HG03378 (cell line): ENCODE measurements around the gene PARD3B.

Experiments
- ATAC-seq: cut with Tn5 transposase; IDR thresholded peaks from one replicate; pipeline ENCODE4 v1.9.1; 2021; ENCODE audit warnings: mild to moderate bottlenecking, moderate library complexity; ENCODE audit not compliant: unreplicated experiment

The PARD3B gene

GRCh38 chr2:204917089-204917701, 371.9 kb downstream of the PARD3B start:
- ATAC-seq: no peak

GRCh38 chr2:204920776-204921175, 375.5 kb downstream of the PARD3B start:
- ATAC-seq: no peak

GRCh38 chr2:204923957-204924356, 378.7 kb downstream of the PARD3B start:
- ATAC-seq: no peak

GRCh38 chr2:204931562-204931961, 386.3 kb downstream of the PARD3B start:
- no peak for ATAC-seq

DNA sequence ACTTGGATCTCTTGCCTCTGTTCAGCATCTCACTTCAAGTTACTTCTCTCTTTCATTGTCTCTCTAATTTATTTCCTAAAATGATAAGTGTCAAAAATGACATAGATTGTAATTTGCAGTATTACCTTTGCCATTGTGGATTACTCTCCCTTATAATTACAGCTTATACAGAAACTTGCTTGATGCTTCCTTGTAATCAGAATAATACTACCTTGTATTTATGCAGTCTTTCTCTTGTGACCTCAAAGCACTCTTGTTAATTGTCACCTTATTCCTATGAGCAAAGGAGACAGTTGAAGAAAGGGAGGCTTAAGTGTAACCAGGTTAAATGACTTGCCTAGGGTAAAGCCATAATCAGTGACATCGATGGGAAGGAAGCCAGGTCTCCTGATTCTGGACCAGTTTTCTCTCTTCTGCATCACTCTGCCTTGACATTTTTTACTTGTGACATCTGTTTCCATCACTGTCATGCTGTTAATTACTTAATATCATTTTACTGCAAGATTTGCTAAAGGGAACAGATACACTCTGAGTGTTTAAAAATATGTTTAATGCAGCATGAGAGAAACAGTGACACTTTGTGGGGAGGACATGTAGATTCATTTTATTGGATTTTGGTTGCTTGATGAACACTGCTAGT, 388.6 kb downstream of the PARD3B start:
- no peak for ATAC-seq

GRCh38 chr2:204944927-204945326, 399.7 kb downstream of the PARD3B start:
- no peak for ATAC-seq

DNA sequence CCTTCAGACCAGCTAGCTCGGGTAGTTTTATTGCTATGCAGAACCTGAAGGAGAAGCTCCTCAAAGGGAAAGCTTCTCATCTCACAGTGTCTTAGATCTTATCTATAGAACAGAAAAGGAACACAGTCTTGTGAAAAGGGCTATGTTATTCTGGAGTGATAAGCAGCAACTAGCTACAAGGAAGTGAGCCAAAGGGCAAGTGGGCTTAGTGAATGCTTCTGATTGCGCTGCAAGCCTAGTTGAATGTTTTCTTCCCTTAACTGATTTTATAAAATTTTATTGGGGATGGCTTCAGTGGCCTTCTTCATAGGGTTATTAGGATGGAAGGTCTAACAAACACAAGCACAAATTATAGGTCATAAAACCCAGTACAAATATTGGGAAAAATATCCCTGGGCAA, 400.1 kb downstream of the PARD3B start:
- no peak for ATAC-seq

DNA sequence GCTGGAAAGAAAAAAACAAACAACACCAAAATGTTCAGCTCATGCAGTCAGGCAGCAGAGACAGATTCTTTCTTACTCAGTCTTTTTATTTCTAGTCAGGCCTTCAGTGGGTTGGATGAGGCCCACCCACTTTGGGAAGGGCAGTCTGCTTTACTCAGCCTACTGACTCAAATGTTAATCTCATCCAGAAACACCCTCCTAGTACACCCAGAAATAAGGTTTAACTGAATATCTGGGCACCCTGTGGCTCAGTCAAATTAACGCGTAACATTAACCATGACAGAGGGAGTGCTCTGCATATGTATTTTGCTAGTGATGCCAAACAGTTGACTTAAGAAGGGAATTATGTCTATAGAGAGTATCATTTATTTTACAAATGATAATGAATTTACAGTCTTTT, 401.6 kb downstream of the PARD3B start:
- ATAC-seq: no peak

DNA sequence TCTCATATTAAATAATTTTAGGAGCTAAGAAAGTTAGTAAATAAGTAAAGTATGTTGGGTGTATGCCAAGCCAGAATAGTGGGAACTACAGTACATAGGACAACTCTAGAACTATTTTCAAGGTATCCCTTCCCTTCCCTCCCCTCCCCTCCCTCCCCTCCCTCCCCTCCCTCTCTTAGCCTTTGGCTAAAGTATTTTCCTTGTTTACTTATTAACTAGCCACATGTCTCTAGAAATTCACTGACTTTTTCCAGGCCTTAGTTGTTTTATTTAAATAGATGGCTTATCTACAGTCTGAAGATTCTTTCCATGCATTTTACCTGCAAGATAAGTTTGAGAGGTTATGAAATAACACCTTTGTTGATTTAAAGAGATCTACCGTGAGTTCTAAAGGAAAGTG, 402.1 kb downstream of the PARD3B start:
- no peak for ATAC-seq

DNA sequence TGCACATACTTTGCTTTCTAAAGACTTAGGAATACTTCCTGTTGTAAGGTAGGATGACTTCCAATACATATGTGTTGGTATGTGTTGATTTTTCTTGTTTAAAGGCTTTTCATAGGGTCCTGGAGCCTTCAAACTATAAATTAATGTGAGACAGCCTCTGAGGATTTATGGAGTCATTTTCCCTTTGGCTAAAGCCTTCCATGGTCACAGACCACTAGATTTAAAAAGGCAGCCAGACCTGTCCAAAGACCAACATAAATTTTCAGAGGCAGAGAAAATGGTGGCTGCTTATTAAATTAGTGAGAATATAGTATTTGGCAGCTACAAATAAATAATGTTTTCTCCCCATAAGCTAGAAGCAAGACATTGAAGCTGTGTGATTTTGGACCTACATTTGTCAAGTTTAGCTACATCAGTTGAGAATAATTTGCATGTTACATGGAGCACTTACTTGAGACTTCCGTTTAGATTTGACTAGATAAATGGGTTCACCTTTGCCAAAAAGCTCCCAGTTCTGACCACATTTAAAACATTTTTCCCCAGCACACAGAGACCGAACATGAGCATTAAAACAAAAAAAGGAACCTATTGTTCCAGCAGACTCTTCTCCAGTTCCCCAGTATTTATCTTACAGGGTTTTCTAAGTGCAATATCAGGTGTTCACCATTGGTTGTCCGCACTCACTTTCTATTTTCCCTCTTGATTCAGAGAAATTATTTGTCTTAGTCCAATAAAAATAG, 402.9 kb downstream of the PARD3B start:
- no peak for ATAC-seq

DNA sequence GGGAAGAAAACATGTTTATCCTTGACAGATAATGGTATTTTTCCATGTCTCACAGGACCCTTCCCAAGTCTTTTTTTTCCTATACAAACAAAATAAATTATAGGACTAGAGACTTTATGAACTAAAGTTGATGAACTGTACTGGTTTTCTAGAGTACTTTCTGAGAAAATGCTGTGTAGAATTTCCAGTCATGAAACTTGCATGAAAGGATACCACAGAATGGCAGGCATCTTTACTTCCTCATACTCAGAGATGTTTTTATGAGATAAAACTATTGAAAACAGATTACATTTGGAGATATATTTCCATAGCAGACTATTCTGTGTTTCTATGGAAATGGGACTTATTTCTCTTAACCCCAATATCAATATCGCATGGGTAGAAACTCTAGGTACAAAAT, 403.5 kb downstream of the PARD3B start:
- ATAC-seq: no peak

DNA sequence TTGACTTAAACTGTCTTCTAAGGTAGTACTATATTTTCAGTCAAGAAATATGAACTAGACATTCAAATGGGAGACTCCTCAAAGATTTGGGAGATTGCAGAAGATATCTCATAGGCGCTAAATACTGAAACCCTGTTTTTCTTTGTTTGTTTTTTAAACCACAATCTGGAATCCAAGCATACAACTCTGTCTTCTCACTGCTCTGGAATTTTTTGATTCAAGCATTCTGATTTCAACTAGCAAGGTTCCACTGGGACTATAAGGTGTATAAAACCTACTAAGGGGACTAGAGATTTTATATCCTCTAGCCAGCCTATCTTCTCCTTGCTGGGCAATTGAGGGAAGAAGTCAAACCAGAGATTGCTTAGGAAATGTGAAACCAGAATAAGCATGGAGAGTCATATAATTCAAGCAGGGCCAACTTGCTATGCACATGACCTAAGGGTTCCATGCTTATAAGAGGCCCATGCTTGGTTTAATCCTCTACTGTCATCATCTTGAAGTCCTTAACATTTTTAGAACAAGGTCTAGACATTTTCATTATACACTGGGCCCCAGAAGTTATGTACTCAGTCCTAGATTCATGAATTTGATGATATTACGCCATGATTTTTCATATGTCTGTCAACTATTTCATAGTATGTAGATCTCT, 405.5 kb downstream of the PARD3B start:
- no peak for ATAC-seq

GRCh38 chr2:204958371-204958770, 413.1 kb downstream of the PARD3B start:
- no peak for ATAC-seq

- ATAC-seq: no peak
These were observed 419.1 kb downstream of the PARD3B start for GRCh38 chr2:204964414-204964813.

- no peak for ATAC-seq
These were observed 421.0 kb downstream of the PARD3B start for GRCh38 chr2:204966245-204966644.

DNA sequence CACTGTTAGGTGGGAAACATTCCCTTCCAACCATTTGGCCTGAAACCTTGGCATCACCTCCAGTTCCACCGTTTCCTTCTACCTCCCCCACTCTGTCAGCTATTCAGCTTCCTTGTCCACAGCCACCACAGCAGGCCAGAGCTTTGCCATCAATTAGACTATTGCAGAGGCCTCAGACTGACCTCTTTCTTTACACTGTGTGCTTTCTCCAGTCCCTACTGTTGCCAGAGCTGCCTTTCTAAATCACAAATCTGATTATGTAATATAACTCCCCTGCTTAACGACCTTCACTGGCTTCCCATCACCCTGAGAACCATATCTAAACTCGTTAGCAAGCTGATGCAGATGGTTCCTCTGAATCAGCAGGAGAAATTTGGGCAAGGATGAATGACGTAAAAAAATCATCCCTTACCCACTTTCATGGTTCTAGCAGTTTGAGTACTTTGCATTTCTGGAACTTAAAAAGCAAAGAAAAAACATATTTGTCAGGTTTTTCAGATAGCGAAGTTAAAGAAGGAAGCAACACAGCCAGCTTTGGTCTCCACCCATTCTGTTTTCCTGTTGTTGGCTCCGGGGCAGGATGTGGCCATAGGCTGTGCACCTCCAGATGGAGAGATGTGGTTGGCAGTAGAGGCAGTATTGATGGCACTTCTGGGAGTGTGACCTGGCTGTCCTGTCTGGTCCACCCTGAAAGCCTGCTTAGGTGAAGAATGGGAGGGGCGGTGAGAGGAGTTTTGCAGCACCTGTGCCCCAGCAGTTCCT, 422.1 kb downstream of the PARD3B start:
- no peak for ATAC-seq

DNA sequence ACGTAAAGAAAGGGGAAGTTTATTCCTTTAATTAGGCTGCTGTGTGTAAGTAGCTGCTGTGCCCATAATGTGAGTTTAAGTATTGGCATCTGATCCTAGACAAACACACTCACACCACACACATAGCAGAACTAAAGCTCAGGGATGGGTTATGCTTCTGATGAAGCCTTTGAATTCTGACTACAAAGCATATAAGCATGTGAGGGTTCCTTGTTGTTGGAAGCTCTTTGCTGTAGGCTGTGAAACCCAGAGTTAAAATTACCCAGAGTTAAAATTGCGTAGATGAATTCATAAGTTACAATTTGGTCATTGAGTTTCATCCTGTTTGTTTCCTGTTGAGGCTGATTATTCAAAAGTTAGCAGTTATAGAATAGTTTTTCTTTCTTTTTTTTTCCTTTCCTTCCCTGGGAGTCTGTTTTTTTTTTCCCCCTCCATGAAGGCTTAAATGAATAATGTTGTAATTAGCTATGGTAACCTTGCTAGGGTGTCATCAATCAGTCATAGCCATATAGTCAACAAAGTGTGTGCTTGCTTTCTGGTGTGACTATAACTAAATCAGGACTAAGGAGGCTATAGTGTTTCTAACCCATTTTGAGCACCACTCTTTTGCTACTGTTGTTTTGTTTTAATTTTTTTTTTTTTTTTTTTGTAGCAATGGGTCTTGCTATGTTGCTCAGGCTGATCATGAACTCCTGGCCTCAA, 426.1 kb downstream of the PARD3B start:
- ATAC-seq: no peak

- no peak for ATAC-seq
These were observed 426.9 kb downstream of the PARD3B start for GRCh38 chr2:204972161-204972560.

DNA sequence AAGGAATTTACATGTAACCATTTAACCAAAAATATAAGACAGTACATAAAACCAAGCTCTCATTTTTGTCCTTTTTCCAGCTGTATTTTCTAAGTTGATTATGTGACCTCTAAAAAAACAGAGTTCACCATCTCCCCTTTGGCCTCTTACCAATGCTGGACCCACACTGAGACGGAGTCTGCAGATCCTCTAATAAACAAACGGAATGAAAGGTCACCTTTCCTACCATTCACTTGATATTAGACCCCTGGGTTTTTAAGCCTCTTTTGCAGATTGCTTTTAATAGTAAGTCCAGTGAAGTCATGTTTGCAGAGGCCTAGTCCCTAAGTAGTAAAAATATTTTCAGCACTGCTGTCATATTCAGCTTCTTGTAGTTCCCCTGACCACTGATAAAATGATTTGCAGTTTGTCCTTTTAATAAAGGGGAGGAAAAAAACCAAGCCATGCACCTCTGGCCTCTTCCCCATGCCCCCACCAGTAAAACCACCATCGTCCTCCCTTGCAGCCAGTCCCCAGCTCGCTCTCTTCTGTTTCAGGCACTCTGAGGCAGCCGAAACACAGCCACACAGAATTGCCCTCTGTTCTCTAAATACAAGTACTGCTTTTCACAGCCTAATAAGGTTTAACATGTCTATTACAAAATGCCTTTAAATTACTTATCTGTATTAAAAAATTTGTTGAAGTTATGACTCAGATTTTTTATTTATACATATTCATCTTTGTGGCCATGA, 427.5 kb downstream of the PARD3B start:
- ATAC-seq: no peak

DNA sequence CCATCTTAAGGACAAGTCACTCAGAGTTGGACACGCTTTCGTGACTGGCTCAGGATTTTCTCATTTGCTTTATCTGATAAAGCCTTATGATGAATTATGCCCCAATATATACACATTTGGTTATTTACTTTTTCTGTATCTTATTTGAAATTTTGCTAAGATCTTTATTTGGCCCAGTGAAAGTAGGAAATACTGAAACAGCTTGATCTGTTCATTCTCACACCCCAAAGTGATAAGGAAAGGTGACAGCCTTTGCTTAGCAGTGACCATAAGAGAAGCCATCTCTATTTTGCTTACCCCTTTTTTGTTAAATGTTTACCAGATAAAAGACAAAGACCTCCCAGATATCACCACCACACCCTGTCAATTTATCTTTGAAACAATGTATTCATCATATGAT, 428.3 kb downstream of the PARD3B start:
- ATAC-seq: no peak
